LNCAP (cell line): Measurements from ENCODE around the gene PSMG4.

Experiments
- TF ChIP-seq, protein P1 (sequence below): fragments of 450-650 bp; IDR thresholded peaks from 2 replicates; pipeline ENCODE4 v1.5.1; 2017; ENCODE audit warnings: mild to moderate bottlenecking

The PSMG4 gene

DNA sequence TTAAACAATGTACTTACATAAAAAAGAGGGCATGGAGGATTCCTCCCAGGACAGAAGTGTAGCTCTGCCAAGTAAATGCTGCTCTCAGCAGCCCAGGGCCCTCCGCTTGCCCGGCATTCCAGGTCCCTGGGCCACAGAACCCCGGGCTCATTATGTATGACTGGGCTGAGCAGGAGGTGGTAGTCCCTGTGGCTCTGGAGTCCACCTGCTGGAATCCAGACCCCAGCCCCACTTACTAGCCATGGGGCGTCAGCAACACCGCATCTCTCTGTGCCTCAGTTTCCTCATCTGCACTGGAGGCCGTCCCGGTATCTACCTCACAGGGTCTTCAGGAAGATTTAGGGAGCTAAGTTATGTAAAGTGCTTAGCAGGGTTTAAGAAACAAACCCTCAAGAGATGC lies 55.4 kb downstream of the PSMG4 start:
- TF ChIP-seq, protein P1, sequence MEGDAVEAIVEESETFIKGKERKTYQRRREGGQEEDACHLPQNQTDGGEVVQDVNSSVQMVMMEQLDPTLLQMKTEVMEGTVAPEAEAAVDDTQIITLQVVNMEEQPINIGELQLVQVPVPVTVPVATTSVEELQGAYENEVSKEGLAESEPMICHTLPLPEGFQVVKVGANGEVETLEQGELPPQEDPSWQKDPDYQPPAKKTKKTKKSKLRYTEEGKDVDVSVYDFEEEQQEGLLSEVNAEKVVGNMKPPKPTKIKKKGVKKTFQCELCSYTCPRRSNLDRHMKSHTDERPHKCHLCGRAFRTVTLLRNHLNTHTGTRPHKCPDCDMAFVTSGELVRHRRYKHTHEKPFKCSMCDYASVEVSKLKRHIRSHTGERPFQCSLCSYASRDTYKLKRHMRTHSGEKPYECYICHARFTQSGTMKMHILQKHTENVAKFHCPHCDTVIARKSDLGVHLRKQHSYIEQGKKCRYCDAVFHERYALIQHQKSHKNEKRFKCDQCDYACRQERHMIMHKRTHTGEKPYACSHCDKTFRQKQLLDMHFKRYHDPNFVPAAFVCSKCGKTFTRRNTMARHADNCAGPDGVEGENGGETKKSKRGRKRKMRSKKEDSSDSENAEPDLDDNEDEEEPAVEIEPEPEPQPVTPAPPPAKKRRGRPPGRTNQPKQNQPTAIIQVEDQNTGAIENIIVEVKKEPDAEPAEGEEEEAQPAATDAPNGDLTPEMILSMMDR: no peak

DNA sequence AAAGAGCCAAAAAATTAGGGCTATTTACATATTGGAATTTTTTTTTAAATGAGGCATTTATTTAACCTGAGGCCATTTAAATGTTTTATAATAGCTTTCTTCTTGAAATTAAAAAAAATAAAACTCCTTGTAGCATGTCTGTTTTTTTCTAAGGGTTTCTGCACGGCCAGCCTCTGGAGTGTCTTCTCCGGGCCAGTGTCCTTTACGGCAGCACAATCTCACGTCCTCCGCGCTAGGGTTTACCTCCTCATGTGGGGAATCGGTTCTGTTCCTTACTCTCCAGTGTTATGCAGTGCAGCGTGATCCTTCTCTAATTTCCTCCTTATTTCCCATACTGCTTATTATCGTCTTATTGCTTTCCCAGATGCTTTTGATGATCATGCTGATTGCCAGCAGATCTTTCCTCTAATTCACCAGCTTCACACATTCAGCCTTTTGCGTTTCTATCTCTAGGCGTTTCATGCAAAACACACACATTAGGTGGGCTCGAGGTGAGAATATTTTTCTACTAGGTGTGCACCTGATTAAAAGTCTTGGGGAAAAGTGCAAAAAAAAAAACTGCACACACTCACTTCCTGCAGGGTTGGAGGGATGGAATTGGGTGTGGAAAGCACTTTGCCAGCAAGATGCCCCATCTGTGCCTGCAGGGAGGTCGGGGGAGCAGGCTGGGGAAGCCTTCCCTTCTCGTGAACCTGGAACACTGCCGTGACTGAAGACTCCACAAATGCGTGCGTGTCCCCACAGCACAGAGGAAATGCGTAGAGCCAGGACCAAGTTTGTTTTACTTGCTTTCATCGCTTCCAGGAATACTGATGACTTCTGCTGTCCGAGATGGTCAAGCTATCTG lies 56.1 kb downstream of the PSMG4 start:
- TF ChIP-seq, protein P1: no peak

DNA sequence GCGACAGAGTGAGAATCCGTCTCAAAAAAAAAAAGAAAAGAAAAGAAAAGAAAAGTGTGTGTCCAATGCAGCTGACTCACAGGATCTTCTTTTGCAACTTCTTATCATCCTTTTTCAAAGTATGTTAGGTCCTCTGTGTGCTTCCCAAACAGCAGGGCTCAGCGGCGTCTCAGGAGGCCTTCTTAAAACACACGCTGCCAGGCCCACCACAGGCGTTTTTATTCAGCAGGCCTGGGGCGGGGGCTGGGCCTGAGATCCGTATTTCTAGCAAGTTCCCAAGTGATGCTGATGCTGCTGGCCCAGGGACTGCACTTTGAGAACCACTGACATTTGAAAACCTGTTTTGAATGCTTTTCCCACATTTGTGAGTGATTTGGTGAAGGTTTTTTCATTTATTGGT lies 57.1 kb downstream of the PSMG4 start:
- TF ChIP-seq, protein P1: no peak

DNA sequence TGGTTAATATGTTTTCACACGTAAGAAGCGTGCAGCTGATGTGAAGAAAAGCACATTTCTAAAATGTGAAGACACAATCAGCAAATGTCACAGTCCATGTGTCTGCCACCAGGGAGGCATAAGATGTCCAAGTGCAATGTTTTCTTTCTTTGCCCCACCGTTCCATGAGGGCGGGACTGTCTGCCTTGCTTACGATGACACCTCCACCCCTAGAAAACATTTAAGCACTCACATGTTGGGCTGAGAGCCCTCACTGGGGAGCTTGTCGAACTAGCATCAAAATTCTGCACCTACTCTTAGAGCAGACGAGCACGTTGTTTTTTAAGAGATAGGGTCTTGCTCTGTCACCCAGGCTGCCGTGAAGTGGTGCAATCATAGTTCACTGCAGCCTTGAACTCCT lies 57.6 kb downstream of the PSMG4 start:
- TF ChIP-seq, protein P1: no peak

DNA sequence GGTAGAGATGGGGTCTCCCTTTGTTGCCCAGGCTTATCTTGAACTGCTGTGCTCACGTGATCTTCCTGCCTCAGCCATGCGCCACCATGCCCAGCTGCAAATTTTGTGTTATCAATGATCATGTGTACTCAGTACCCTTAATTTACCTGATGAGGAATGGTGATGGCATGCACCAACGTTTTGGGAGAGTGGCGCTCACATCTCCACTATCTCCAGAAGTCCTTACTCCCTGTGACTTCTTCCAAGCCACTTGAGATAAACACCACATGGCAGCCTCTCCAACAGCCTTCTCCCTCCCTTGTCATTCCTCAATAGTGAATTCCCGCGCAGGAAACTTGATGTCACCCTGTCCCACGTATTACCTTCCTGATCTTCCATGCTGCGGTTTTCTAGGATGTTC lies 58.1 kb downstream of the PSMG4 start:
- TF ChIP-seq, protein P1: no peak
